ENCODE results near the gene PCDHGA7. TPM values are rescaled to one million over a fixed set of nuclear protein-coding genes. Genes with fewer than 3 reads are reported as not detected.

Gene PCDHGA7
- total RNA-seq, 4 donors from 2014 or later = 2.0 to 8.6 (median 3.2) TPM

- no peaks in the 10 kb centered on the region for H3K36me3 ChIP-seq
- peaks cover 77 to 82% of the 10 kb centered on the region in 2 donors for H3K9me3 ChIP-seq
- H3K4me1 ChIP-seq = no peaks in the 10 kb centered on the region
Measured at GRCh38 chr5:141362719-141363118, 19.8 kb upstream of the PCDHGA7 start.

GRCh38 chr5:141363952-141364660 lies 18.4 kb upstream of the PCDHGA7 start, which contains the start of gene PCDHGA5:
PCDHGA5 (plus strand) TSS chr5:141364162; CDS start chr5:141364331, 169 bp downstream.
- H3K27ac ChIP-seq = no peak within 1 kb of the TSS
- DNase-seq = no peak
- in situ Hi-C loops (cut with MboI; ENCODE audit: low pct_ligation_motif_present in 1 of 4, low pct_unique_long_range_greater_than_20kb in 1 of 4, low sequenced_read_pairs in 3 of 4) = loop anchor here in 1 of 4 donors (25.0 kb wide), 1 partner anchor 198 kb away; no protein-coding TSS in a partner anchor
- H3K36me3 ChIP-seq = no peaks in the 10 kb centered on the region
- peaks cover 66 to 89% of the 10 kb centered on the region in 2 donors for H3K9me3 ChIP-seq
- intact Hi-C loops (cut with DNase I; ENCODE audit: low total_unique reads) = no loop called here
- peaks cover 39% of the 10 kb centered on the region for H3K27me3 ChIP-seq
- no peak within 1 kb of the TSS for H3K4me3 ChIP-seq
- H3K4me1 ChIP-seq = no peaks in the 10 kb centered on the region
- no peak for TF ChIP-seq EP300 (IDR thresholded peaks at IDR 0.05; ENCODE audit: low read depth)
- no peak for TF ChIP-seq POLR2A (IDR thresholded peaks at IDR 0.05)
- TF ChIP-seq POLR2AphosphoS5 (IDR thresholded peaks at IDR 0.05) = no peak
- no peak for TF ChIP-seq CTCF (IDR thresholded peaks at IDR 0.05)
- WGBS, 2 donors (ENCODE audit: low coverage in 1 of 2) = 52 to 61% methylated on average over 13 to 34 of the region's 34 CpGs

More at GRCh38 chr5:141362719-141363118, 19.8 kb upstream of the PCDHGA7 start:
- peaks cover 36% of the 10 kb centered on the region for H3K27me3 ChIP-seq
- no peak for DNase-seq
- TF ChIP-seq CTCF (IDR thresholded peaks at IDR 0.05) (no peak), POLR2AphosphoS5 (IDR thresholded peaks at IDR 0.05) (no peak), POLR2A (IDR thresholded peaks at IDR 0.05) (no peak), EP300 (IDR thresholded peaks at IDR 0.05; ENCODE audit: low read depth) (no peak)
- in situ Hi-C loops (cut with MboI; ENCODE audit: low pct_ligation_motif_present in 1 of 4, low pct_unique_long_range_greater_than_20kb in 1 of 4, low sequenced_read_pairs in 3 of 4) (loop anchor here in 1 of 4 donors (25.0 kb wide), 1 partner anchor 200 kb away; no protein-coding TSS in a partner anchor), intact Hi-C loops (cut with DNase I; ENCODE audit: low total_unique reads) (no loop called here)
- H3K4me3 ChIP-seq = no peak overlapping the region
- H3K27ac ChIP-seq = no peak overlapping the region

GRCh38 chr5:141366016-141366896 lies 16.3 kb upstream of the PCDHGA7 start:
- Histone ChIP-seq H3K27me3 (peaks cover 37% of the 10 kb centered on the region), H3K4me1 (no peaks in the 10 kb centered on the region), H3K27ac (no peak overlapping the region), H3K4me3 (no peak overlapping the region), H3K9me3 (peaks cover 56 to 93% of the 10 kb centered on the region in 2 donors), H3K36me3 (no peaks in the 10 kb centered on the region)
- intact Hi-C loops (cut with DNase I; ENCODE audit: low total_unique reads) (no loop called here), in situ Hi-C loops (cut with MboI; ENCODE audit: low pct_ligation_motif_present in 1 of 4, low pct_unique_long_range_greater_than_20kb in 1 of 4, low sequenced_read_pairs in 3 of 4) (loop anchor here in 1 of 4 donors (25.0 kb wide), 1 partner anchor 196 kb away; no protein-coding TSS in a partner anchor)
- 63 to 75% methylated on average over 7 to 46 of the region's 46 CpGs for WGBS, 2 donors (ENCODE audit: low coverage in 1 of 2)
- no peak for DNase-seq
- TF ChIP-seq POLR2A (IDR thresholded peaks at IDR 0.05) = no peak
- TF ChIP-seq EP300 (IDR thresholded peaks at IDR 0.05; ENCODE audit: low read depth) = no peak
- no peak for TF ChIP-seq CTCF (IDR thresholded peaks at IDR 0.05)
- TF ChIP-seq POLR2AphosphoS5 (IDR thresholded peaks at IDR 0.05) = no peak
